GM19463 (cell line): ENCODE data around the gene TRIM37.
A peak's percentile ranks its signal among the peaks of the same experiment; 100 is the strongest.

ENCODE experiments used
- ATAC-seq: cut with Tn5 transposase; IDR thresholded peaks from one replicate; pipeline ENCODE4 v1.9.1; 2021; ENCODE audit warnings: mild to moderate bottlenecking, moderate library complexity; ENCODE audit not compliant: unreplicated experiment

Gene TRIM37

GRCh38 chr17:59038734-59039133, 67.9 kb downstream of the TRIM37 start:
- no peak for ATAC-seq

GRCh38 chr17:59037960-59038359, 68.7 kb downstream of the TRIM37 start:
- no peak for ATAC-seq

- no peak for ATAC-seq
Measured at GRCh38 chr17:59030811-59031210, 75.9 kb downstream of the TRIM37 start.

GRCh38 chr17:59028328-59028727, 78.4 kb downstream of the TRIM37 start:
- ATAC-seq, result no peak

- no peak for ATAC-seq
Measured at GRCh38 chr17:59027750-59028149, 78.9 kb downstream of the TRIM37 start.

GRCh38 chr17:59026176-59026939, 80.3 kb downstream of the TRIM37 start:
- ATAC-seq, result no peak

GRCh38 chr17:59024916-59025315, 81.8 kb downstream of the TRIM37 start:
- ATAC-seq, result no peak

- no peak for ATAC-seq
Measured at GRCh38 chr17:59018019-59018418, 88.7 kb downstream of the TRIM37 start.

- ATAC-seq, result no peak
Measured at GRCh38 chr17:59011975-59012374, 94.7 kb downstream of the TRIM37 start.

- no peak for ATAC-seq
Measured at GRCh38 chr17:59010026-59010425, 96.7 kb downstream of the TRIM37 start.

GRCh38 chr17:59008737-59009136, 97.9 kb downstream of the TRIM37 start:
- no peak for ATAC-seq

GRCh38 chr17:59007995-59008394, 98.7 kb downstream of the TRIM37 start:
- ATAC-seq, result no peak

- no peak for ATAC-seq
Measured at GRCh38 chr17:59004338-59005111, 102.2 kb downstream of the TRIM37 start.

- no peak for ATAC-seq
Measured at GRCh38 chr17:59003860-59004259, 102.8 kb downstream of the TRIM37 start.

- no peak for ATAC-seq
Measured at GRCh38 chr17:59002848-59003247, 103.8 kb downstream of the TRIM37 start.

GRCh38 chr17:59002126-59002525, 104.6 kb downstream of the TRIM37 start:
- ATAC-seq, result no peak

GRCh38 chr17:59001158-59001814, 105.4 kb downstream of the TRIM37 start:
- peak; percentile 97 for ATAC-seq

- ATAC-seq, result no peak
Measured at GRCh38 chr17:59000022-59000421, 106.7 kb downstream of the TRIM37 start.

GRCh38 chr17:58999500-58999899, 107.2 kb downstream of the TRIM37 start:
- ATAC-seq, result no peak

GRCh38 chr17:58998871-58999270, 107.8 kb downstream of the TRIM37 start:
- no peak for ATAC-seq

GRCh38 chr17:58997756-58998553, 108.7 kb downstream of the TRIM37 start:
- ATAC-seq, result no peak
